Stimulated activated CD4-positive, alpha-beta T cell treated with anti-CD3 and anti-CD28 coated beads, TNF-alpha, amount 100 ng/mL, for 4 hours (primary cell): ENCODE data around the gene DUOXA1.
A peak's percentile ranks its signal among the peaks of the same experiment; 100 is the strongest.

ENCODE experiments used
- DNase-seq, 3 experiments: peaks; one replicate each; pipeline ENCODE4 v3.0.0-alpha.2; 2020; ENCODE audit warnings: low read depth in 3 of 3

Gene DUOXA1, protein sequence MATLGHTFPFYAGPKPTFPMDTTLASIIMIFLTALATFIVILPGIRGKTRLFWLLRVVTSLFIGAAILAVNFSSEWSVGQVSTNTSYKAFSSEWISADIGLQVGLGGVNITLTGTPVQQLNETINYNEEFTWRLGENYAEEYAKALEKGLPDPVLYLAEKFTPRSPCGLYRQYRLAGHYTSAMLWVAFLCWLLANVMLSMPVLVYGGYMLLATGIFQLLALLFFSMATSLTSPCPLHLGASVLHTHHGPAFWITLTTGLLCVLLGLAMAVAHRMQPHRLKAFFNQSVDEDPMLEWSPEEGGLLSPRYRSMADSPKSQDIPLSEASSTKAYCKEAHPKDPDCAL

DNA sequence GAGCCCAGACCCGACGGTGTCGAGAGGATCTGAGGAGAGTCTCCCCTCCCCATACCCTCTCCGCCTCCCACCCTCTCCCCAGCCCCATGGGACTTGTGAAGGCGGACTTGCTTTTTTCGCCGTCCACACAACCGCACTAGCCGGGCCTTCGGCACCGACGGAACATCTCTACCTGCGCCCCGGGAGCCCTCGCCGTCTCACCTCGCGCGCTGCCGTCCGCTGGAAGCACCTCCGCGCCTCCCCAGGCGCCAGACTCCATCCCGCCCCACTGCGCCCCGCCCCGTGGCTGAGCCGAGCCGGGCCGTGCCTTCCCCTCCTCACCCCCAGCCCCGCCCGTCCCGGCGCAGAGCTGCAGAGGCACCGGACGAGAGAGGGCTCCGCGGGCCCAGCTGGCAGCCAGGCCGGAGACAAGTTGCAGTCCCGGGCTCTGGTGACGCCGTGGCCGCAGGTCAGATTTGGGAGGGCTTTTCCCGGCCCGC is at the start of gene DUOXA1, which contains the start of gene DUOX1:
TSS of gene DUOXA1 (minus strand) at position 229 of the 479 bp plus-strand sequence. CDS start 6,865 bp downstream, outside the sequence.
TSS of gene DUOX1 (plus strand) at position 344 of the 479 bp plus-strand sequence. CDS start 1,973 bp downstream, outside the sequence.
- no peak for DNase-seq

DNA sequence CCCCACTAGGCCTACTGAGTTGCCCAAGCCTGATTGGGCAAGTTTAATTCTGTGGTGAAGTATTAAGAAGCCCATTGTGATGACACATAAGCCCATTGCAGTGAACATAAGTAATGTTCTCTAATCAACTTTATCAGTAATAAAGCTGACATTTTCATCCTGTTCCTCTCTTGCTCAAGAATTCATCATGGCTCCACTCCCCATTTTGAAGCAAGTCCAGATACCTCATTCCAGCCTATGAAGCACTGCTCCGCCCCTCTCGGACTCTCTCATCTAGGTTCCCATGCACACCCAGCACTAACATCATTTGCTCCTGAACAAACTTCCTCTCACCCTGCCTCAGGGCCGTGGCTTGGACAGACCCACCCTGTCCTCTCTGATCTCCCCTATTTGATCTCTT is 47.6 kb upstream of the DUOXA1 start:
- no peak for DNase-seq

DNA sequence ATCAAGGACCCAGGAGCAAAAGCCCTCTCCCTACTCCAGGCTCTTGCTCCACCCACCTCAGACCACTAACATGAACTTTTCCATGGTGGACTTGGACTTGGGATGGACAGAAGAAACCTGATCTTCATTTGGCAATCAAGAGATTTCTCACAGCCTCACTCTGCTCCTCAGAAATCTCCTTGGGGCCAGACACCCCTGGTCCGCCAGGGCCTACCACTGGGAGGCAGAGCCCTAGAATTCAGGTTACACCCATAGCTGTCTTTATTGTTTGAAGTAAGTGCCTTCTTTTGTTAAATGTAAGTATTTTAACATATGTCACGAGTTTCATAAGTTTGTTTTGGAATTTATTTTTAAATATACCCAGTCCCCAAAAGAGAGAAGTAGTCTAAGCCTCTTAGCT is 44.9 kb upstream of the DUOXA1 start:
- DNase-seq = no peak

DNA sequence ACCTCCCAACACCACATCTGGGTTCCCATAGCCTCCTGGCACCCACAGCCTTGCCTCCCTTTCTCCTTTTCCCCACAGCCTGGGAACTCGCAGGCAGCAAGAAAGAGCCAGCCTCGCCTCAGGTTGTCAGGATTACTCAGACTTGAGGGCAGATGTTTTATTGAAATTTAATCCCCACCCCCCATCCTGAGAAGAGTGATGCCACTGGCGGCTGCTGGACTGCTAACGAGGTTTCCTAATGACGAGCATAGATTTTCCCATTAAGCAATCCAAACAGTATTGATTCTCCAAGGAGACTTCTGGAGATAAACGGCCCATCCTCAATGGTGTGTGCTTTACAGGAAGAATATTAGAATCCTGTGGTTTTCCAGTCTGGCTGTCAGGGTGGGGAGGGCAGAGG is 44.4 kb upstream of the DUOXA1 start:
- DNase-seq = no peak

DNA sequence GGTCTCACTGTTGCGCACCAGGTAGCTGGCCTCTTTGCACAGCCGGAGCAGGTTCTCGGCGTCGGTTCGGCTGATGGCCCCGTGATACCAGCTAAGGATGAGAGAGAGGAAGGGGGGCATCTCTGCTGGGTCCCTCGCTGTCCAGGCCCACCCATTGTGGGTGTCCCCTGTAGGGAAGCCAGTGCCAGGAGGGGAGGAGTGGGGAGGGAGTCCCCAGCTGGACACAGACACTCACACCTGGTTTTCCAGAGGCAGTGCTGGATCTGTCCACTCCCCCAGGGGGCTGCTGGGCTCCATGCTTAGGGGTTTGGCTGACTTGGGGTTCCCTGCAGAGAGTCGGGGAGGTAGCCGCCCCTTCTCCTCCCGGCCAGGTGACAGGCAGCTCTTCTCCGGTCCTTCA is 42.2 kb upstream of the DUOXA1 start:
- DNase-seq = no peak

DNA sequence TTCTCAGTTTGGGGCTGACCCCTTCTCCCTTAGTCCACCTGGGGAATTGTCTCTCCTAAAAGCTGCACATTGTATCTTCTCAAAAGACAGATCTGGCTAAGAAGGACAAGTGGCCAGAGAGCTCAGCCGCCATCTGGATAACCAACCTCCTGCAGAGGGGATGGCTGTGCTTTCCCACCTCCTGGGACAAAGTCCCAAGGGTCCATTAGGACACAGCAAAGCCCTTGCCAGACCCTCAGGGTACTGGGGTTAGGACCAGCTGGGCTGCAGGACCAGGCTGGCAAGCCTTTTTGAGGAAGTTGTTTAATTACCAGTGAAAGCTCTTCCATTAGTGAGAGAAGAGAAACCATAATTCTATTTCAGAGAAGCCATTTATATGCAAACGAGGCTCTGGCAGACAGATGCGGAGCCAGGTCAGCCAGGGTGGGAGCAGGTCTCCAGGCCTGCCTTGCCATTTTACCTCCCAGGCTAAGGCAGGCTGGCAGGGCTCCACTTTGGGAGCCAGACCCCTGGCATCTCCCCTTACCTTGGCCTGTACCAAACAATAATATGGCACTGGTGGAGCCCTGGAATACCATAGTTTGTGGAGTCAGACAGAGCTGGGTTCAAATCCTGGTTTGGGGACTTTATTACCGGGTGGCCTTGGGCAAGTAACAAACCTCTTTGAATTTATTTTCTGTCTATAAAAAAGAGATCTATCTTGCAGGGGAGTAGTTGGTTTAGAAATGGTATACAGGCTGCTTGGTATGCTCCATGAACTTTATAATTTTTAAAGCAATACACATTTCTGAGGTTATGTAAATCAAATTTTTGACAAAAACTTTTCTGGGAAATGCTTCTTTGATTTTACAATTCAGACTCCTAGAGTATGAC is 40.2 kb upstream of the DUOXA1 start:
- no peak for DNase-seq

DNA sequence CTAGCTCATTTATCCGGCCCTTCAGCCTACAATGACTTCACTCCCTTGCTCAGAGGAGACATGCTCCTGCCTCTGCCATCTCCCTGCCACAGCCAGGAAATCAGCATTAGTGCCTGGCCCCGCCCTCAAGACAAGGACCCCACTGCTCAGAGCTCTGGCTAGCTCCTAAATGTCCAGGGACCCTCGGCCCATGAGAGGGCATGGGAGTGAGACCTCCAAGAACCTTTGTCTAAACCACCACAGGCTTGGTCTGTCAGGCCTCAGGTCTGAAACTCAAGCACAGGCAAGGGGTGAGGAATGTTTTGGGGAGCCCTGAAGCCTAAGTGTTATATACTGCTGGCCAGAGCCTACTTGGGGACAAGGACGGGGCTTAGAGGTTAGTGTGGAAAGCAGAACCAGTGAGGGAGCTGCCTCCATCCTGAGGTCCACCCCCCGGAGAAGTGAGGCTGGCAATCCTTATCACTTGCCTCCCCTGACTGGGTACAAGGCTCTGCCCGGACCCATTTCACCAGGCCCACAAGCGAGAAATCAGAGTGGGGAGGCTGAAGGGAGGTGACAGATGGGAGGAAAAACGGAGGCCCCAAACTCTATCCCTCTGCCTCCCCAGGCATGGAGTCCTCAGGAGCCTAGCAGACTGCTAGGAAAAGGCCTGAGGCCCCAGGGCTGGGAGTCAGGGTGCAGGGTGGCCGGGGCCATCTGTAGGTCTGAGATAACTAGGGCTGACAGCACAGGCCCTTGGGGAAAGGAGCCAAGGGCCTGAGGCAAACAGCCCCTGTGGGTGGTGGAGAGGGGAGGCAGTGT is 39.3 kb upstream of the DUOXA1 start:
- no peak for DNase-seq

DNA sequence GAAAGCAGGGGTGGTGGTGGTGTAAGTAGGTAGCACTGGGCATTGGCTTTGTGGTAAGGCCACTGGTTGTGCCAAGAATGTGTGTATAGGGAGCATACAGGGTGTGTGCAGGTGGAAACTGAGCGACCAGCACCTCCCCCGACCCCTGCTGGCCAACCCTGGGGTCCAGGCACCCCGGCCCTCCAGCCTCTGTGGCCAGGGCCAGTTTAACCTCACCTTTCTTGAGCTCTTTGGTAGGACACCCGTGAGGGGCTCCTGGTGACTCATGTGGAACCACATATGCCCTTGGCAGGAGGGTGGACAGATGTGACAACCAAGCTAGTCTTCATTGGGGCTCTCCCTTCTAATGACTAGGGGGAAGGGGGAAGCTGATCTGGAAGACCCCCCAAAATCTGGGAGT is 38.6 kb upstream of the DUOXA1 start:
- DNase-seq = no peak

DNA sequence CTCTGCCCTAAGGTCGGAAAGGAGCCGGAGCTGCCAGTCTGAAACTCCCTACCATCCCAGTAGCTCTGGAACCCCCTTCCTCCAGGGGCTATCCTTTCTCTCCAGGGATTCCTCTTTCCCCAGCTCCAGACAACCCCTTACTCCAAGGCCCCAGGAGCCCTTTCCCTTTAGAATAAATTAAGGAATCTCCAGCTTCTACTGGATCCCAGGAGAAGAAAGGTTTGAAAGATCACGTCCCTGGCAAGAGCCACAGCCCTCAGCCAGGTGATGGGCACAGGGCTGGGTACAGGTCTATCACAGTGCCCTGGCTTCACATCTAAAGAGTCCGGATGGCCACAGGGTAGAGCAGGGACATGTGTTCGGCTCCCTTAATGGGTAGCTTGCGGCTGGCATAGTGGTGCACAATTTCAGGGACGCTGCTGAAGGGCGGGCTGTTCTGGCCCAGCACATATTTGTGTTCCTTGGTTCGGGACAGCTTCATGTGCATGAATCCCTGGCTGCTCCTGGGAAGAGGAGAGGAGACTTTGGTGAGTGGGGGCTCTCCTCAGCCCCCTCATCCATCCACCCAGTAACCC is 38.0 kb upstream of the DUOXA1 start:
- no peak for DNase-seq

DNA sequence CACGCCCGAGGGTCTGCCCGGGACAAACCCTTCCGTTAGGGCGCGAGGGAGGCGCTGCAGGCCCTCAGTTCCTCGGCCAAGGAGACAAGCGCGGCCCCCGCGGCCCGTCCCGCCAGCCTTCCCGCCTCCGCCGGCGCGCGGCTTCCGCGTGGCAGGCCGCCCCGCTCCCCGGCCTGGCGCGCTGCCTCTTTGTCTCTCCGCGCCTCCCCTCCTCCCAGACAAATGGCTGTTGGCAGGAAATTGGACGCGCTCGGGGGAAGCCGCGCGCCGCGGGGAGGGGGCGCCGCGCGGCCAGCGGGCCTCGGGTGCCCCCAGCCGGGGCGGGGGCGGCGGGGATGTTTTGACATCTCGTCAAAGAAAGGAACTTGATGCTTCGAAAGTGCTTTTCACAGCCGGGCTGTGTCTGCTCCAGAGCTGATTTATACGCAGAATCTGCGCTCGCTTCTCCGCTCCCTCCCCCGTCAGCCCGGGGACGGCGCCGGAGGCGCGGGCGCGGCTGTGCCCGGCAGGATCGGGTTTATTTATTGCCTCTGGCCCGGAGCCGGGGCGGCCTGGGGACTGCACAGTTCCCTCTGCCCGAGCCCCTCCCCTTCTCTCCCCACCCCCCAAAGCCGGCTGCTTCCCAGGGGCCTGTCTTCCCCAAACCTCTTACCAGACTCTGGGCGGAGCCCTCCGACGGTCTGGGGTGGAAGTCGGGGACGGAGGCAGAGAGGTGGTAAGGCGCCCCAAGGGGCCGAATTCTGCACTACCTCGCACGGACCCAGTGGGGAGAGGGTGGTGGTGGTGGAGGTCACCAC is 37.4 kb upstream of the DUOXA1 start:
- DNase-seq = peak; percentile 57 to 71 (median 69)

DNA sequence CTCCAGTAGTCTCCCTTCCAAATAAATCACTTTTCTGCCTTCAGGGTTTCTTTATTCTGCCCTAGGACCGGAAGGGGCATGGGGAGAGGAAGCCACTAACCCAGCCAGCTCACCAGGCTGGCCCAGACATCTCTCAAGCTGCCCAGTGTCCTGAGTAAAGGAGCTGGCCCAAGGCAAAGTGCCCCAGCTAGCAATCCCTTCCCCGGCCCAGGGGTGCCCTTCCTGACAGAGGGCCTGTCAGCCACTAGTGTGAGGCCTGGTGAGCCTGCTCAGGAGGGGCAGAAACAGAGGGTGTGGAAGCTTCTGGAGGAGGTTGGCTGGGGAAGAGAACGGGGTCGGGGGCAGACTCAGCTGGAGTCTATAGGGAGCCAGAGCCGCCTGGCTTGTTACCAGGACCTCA is 35.9 kb upstream of the DUOXA1 start:
- no peak for DNase-seq

DNA sequence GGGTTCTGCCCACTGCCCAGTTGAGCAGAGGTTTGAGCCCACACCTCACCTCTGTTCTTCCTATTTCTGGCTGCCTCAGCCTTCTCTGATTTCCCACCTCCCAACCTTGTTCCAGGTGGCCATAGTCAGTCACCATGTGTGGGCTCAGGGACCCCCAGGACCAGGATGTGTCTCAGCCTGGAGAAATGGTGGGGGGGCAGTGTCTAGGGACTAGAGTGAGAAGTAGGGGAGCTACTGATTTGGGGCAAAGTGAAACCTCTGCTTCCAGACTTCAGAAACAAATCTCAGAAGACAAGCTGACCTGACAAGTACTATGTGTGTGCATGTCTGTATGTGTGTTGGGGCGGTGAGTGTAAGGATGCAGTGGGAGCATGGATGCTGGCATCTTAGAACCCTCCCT is 35.2 kb upstream of the DUOXA1 start:
- DNase-seq = no peak

DNA sequence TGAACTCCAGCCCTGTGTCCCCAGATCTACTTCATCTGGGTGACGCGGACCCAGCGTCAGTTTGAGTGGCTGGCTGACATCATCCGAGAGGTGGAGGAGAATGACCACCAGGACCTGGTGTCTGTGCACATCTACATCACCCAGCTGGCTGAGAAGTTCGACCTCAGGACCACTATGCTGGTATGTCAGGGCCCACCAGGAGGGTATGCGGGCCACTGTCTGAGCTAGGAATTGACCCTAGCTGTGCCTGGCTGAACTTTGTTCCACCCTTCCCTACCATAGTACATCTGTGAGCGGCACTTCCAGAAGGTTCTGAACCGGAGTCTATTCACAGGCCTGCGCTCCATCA is 33.8 kb upstream of the DUOXA1 start:
- DNase-seq = no peak

DNA sequence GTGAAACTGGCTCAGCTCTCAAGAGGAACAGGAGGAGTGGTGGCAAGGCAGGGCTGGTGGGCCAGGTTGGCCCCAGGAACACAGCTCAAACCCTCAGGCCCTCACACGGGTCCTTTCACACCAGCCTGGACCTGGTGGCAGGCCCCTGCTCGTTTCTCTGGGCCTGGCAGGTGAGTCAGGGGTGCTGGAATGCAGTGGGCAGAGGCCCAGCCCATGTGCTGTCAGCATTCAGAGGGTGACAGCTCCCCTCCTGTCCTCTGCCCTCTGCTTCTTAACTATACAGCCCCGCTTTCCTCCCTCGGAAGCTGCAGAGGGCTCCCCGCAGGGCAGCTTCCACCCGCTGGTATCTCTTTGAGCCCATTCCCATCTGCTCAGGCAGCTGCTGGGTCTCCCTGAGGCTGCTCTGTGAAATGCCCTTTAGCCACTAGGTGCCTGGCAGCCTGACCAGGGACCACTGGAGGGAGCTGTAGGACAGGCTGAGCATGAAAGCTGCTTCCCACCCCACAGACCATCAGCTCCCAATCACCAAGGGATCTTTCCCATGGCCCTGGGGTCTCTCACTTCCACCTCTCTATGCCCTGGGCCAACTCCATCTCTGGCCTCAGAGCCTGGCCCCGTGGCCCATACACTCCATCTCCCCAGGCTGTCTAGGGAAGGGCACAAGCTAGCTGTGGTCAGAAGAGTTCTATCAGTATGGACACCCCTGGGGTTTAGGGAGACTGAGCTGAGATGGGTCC is 33.3 kb upstream of the DUOXA1 start:
- DNase-seq = peak; percentile 21 to 25 (median 22)

DNA sequence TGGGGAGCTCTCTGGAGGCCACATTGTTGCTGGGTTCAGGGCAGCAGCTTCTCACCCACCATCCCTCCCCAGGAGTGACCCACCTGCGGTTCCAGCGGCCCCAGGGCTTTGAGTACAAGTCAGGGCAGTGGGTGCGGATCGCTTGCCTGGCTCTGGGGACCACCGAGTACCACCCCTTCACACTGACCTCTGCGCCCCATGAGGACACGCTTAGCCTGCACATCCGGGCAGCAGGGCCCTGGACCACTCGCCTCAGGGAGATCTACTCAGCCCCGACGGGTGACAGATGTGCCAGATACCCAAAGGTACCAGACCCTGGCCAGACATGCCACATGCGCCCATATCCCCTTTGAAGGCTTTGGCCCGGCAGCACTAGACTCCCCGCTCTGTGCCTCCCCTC is 32.0 kb upstream of the DUOXA1 start:
- no peak for DNase-seq

DNA sequence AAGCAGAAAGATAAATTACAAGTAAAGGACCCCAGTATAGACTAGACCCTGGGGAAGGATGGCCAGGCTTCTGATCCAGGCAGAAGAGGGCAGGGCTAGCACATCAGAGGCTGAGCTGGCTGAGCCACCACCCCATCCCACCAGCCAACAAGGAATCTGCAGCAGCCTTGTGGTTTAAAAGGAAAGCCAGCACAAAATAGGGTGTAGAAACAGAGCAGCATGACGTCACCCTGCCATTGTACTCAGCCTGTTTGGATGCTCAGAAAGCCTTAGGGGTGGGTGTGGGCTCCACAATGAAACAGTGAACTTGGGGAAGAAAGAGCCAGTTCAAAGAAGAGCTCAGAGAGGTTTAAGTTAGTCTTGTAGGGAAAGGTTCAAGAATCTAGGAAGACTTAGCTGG is 28.3 kb upstream of the DUOXA1 start:
- no peak for DNase-seq

DNA sequence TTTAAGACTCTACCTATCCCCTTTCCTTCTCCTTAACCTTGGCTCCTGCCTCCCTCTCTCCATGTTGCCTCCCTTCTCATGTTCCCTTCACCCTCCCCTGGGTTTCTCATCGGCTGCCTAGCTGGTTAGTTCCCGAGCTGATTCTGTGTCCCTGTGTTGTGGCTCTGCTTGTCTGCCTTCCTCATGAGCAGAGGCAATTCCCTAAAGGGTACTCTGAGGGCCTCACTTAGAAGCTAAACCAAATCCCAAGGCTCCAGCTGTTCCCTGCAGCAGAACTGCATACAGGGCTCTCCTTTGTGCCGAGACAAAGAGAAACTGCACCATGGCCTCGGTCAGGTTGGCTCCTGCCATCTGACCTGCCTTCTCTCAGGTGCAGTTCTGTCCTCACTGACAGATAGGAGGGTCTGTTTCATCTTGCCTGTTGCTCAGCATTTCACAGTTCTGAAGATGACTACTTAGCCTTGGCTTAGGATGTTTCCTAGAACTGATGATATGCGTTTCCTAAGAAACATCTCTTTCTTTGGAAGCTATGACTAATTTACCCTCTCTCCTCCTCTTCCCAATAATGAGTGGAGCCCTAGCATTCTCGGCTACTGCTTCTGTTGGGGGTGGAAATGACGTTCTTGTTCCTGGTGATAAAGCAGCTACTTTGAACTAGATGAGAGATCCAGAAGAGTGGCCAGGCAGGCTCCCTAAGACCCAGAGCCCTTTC is 27.2 kb upstream of the DUOXA1 start:
- DNase-seq = no peak

DNA sequence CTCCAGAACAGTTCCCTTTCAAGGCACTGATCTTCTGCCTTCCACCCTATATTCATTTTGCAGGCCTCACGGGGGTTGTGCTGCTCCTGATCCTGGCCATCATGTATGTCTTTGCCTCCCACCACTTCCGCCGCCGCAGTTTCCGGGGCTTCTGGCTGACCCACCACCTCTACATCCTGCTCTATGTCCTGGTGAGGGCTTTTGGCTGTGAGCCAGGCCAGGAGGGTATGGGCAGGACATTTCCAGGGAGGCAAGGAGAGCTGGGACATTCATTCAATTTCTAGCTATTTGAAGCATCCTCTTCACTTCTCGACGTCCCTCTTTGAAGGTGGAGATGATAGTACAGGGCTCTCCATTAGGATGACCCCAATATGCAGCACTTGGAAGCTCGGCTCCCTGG is 26.1 kb upstream of the DUOXA1 start:
- no peak for DNase-seq

DNA sequence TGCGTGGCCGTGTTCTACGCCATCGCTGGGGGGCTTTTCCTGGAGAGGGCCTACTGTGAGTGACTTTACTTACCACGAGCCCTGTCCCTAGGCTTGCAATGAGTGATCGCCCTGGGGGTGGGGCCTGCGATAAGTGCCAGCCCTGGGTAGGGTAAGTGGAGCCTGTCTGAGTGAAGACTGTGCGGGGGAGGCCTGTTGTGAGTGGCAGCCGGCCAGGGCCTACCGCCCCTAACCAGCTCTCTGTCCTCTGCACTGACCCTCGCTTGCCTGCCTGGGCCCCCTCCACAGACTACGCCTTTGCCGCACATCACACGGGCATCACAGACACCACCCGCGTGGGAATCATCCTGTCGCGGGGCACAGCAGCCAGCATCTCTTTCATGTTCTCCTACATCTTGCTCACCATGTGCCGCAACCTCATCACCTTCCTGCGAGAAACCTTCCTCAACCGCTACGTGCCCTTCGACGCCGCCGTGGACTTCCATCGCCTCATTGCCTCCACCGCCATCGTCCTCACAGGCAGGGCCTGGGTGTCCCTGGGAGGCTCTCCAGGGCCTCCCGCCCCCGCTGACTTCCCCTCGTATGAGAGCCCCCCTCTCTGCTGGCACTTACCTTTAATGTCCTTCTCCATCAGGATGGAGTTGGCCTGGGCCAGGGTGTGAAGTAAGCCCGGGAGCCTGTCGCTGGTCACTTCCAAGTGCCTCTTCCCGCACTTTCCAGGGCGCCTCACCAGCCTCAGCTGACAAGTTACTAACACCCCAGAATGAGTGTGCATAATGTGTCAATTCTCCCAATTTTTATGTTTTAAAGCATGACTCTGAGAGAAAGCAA is 22.5 kb upstream of the DUOXA1 start:
- no peak for DNase-seq
